Stimulated activated naive CD8-positive, alpha-beta T cell treated with anti-CD3 and anti-CD28 coated beads, Interleukin-15, amount 100 ng/mL, for 72 hours (primary cell): ENCODE data around the gene LMO3.
A peak's percentile ranks its signal among the peaks of the same experiment; 100 is the strongest.
"Not testable (repeated sequence)": the region's sequence is repeated elsewhere in the genome, so short reads cannot be mapped to it uniquely, and the experiment has no call there.

Experiments used
- ATAC-seq: fragments of 150-1000 bp; cut with Tn5 transposase; 2 replicates; pipeline ENCODE4 v1.10.0; 2021; ENCODE audit warnings: mild to moderate bottlenecking, moderate library complexity
- DNase-seq, 2 donors: peaks; one replicate each; pipeline ENCODE4 v3.0.0; 2021 to 2022
- H3K27ac Mint-ChIP-seq, 2 donors: one replicate each; pipeline ENCODE4 v1.8.0; 2022; ENCODE audit warnings: mild to moderate bottlenecking in 2 of 2, mixed read lengths in 2 of 2, moderate library complexity in 2 of 2
- H3K27me3 Mint-ChIP-seq: one replicate; pipeline ENCODE4 v1.8.0; 2022; ENCODE audit warnings: mixed read lengths
- H3K4me1 Mint-ChIP-seq: one replicate; pipeline ENCODE4 v1.8.0; 2022; ENCODE audit warnings: mild to moderate bottlenecking, mixed read lengths
- H3K4me3 Mint-ChIP-seq, 2 donors: one replicate each; pipeline ENCODE4 v1.8.0; 2022; ENCODE audit warnings: mild to moderate bottlenecking in 2 of 2, mixed read lengths in 2 of 2, moderate library complexity in 1 of 2
- H3K9me3 Mint-ChIP-seq, 2 donors: one replicate each; pipeline ENCODE4 v1.8.0; 2022; ENCODE audit warnings: mixed read lengths in 2 of 2

The LMO3 gene

DNA sequence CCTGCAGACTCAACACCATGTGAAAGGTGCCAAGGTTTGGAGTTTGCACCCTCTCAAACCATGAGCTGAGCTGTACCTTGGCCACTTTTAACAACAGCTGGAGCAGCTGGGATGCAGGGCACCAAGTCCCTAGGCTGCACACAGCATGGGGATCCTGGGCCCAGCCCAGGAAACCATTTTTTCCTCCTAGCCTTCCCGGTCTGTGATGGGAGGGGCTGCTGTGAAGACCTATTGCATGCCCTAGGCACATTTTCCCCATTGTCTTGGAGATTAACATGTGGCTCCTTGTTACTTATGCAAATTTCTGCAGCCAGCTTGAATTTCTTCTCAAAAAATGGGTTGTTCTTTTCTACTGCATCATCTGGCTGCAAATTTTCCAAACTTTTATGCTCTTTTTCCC, 68.3 kb downstream of the LMO3 start:
- not testable (repeated sequence) for H3K27ac Mint-ChIP-seq, H3K27me3 Mint-ChIP-seq, ATAC-seq, DNase-seq, H3K4me3 Mint-ChIP-seq, H3K4me1 Mint-ChIP-seq
- peaks cover 6 to 23% of the 10 kb centered on the region in 2 donors for H3K9me3 Mint-ChIP-seq

DNA sequence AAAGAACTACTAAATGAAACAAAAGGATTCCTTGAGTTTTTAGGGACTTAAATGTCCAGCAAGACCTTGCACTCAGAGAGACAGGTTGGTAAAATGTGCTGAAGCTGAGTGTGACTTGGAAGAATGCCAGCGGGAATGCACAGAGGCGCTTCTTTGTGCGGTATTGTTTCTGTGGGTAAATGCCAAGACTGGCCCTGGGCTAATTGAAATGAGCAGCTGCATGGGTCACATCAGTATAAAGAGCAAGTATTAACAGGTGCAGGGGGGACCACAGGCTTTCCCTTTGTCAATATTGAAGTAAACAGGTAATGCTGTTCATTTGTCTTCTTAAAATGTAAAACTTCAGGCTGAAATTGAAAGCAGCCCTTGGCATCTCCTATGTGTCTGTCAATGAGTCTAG, 74.3 kb downstream of the LMO3 start:
- Mint-ChIP-seq H3K4me1 (no peaks in the 10 kb centered on the region), H3K4me3 (no peak overlapping the region), H3K27ac (no peak overlapping the region), H3K9me3 (peaks cover 4 to 6% of the 10 kb centered on the region in 2 donors), H3K27me3 (no peaks in the 10 kb centered on the region)
- no peak for DNase-seq
- ATAC-seq: no peak

DNA sequence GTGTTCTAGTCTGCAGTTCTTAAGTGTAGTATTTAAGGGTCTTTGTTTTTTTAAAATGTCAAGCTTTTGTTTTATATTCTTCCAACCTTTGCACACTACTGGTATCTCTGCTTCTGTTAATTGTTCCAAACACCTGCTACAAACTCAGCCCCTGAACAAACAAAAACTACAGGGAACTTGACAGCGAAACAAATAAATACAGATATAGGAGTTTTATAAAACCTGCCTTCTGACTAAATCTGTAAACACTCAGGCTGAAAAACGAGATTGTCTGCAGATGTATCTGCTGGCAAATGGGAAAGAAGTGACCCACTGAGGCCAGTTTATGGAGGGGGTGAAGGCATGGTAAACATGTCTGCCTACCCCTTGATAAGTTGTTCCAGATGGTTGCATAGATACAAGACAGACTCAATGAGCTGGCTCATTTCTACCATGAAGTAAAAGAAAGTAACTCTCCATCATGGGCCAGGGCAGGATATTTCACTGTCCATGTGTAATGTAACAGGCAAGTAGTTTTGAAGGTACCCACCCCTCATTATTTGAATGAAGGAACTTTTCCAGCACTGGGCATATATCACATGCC, 75.6 kb downstream of the LMO3 start:
- Mint-ChIP-seq H3K4me1 (no peaks in the 10 kb centered on the region), H3K27me3 (no peaks in the 10 kb centered on the region), H3K9me3 (peaks cover 4 to 6% of the 10 kb centered on the region in 2 donors), H3K4me3 (no peak overlapping the region), H3K27ac (no peak overlapping the region)
- no peak for DNase-seq
- no peak for ATAC-seq

DNA sequence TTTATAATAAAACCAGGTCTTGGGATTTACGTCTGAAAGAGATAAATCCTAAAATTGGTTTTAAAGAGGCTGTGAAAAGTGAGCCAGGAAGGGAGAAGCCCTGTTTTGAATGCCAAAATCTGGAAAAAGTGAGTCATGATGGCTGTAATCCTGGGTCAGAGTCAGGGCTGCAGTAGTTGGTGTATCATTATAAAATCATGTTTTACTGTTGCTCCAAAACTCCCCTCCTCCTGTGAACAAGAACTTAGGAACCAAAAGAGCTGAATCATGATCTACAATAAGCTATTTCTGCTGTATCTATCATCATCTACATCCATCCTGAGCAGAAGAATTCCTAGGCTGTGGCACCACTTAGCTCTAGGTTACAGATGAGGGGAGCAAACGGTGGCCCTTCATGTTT, 79.3 kb downstream of the LMO3 start:
- ATAC-seq: no peak
- Mint-ChIP-seq H3K9me3 (peaks cover 0 to 4% of the 10 kb centered on the region in 2 donors), H3K27me3 (no peaks in the 10 kb centered on the region), H3K27ac (no peak overlapping the region), H3K4me3 (no peak overlapping the region), H3K4me1 (no peaks in the 10 kb centered on the region)
- no peak for DNase-seq

DNA sequence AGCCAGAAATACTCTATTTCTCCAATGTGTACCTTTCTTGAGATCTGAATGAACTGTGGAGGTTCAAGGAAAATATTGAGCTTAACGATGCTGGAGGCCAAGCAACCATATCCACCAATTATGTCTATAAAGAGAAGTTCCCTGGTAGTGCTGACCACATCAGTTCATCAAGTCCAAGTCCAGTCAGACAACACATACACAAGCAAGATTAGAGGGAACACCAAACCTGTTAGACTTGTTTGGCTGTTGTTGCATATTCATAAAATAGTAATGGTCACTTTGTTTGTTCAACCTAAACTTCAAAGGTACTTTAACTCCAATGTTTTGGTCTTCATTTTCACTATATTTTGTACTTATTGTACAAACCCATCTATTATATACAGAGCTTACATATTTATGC, 81.6 kb downstream of the LMO3 start:
- peaks cover 0 to 4% of the 10 kb centered on the region in 2 donors for H3K9me3 Mint-ChIP-seq
- no peaks in the 10 kb centered on the region for H3K27me3 Mint-ChIP-seq
- no peak overlapping the region for H3K27ac Mint-ChIP-seq
- H3K4me1 Mint-ChIP-seq: no peaks in the 10 kb centered on the region
- DNase-seq: no peak
- no peak for ATAC-seq
- H3K4me3 Mint-ChIP-seq: no peak overlapping the region

DNA sequence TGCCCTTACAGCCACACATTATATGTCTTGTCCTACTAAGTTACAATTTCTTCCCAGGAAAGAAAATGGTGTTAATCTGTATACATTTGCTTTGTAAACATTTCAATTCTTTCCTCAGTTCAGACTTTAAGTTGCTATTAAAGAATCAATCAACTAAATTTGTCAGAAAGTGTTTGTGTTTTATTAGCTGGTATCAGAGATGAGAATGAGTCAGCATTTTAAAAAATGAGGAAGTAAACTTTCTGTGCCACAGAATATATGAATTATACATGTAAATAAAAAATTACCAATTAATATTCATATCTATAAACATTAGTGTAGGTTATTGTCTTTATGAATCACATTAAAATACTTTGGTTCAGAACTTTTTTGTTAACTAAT, 82.0 kb downstream of the LMO3 start:
- Mint-ChIP-seq H3K27me3 (no peaks in the 10 kb centered on the region), H3K9me3 (peaks cover 0 to 1% of the 10 kb centered on the region in 2 donors)
- ATAC-seq: no peak

DNA sequence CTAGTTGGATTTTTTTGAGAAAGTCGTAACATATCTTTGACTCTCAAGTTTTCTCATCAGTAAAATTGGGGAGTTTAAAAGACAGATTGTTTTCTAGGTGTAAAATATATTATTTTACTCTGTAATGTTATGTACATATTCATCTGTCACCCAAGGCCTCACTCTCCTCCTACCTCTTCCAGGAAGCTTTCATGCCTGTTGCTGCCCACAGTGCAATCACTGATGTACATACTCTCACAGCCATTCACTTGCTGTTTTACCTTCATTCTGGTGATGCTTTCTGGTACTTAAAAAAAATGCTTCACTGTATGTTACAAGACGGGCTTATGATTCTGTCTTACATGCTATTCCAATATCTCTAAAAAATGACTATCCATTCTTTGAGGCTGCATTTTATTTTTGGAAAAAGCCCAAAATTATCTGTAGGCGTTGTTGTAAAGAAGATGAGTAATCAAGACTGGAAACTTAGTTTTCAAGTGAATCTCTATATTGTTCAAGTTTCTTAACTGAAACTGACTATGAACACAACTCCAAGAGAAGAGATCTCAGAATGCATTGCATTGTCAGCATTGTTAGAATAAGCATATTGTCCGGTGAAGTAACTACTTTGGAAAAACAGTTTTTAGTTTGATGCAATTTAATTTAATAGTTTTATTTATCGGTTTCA, 82.5 kb downstream of the LMO3 start:
- H3K27me3 Mint-ChIP-seq: no peaks in the 10 kb centered on the region
- no peak for ATAC-seq
- no peak overlapping the region for H3K4me3 Mint-ChIP-seq
- no peak overlapping the region for H3K27ac Mint-ChIP-seq
- H3K9me3 Mint-ChIP-seq: no peaks in the 10 kb centered on the region
- no peaks in the 10 kb centered on the region for H3K4me1 Mint-ChIP-seq
- no peak for DNase-seq

More for the DNA sequence above, 82.0 kb downstream of the LMO3 start:
- DNase-seq: no peak
- H3K27ac Mint-ChIP-seq: no peak overlapping the region
- H3K4me1 Mint-ChIP-seq: no peaks in the 10 kb centered on the region
- H3K4me3 Mint-ChIP-seq: no peak overlapping the region

DNA sequence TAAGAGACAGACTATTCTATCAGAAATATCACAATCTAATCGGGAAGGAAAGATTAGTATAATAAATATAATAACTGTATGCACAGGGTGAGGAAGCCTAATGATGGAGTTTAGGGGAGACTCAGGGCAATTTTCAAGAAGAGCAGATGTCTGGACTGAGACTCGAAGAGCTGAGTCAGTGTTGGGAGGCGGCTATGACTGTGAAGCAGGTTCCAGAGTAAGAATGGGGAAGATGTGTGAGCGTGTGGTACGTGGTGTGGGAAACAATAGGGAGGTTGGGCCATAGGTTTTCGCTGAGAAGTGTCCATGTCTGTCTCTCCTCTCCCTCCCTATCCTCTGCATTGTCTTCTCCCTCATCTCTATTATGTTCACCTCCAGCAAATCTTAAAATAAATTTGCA, 85.6 kb downstream of the LMO3 start:
- H3K4me1 Mint-ChIP-seq: no peaks in the 10 kb centered on the region
- H3K9me3 Mint-ChIP-seq: peaks cover 3 to 8% of the 10 kb centered on the region in 2 donors
- H3K27me3 Mint-ChIP-seq: no peaks in the 10 kb centered on the region
- DNase-seq (no peak), ATAC-seq (no peak)
- H3K27ac Mint-ChIP-seq: no peak overlapping the region
- H3K4me3 Mint-ChIP-seq: no peak overlapping the region

DNA sequence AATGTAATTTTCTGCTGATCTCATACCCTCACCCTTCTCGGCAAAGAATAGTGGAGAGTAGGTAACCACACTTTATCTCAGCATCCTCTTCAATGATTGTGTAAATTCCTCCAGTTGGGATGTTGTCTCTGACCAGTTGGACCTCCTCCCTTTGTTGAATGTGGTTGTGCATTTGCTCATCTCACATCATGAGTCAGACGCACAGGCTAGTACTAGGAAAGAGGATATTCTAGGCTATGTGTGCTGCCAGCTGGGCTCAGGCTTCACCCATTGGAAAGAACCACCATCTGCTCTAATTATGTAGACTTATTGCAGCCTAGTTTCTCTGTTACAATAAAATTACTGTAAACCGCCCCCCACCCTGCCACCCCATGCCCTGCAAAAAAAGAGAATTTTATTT, 90.3 kb downstream of the LMO3 start:
- Mint-ChIP-seq H3K27me3 (no peaks in the 10 kb centered on the region), H3K27ac (no peak overlapping the region), H3K9me3 (peaks cover 3 to 8% of the 10 kb centered on the region in 2 donors), H3K4me1 (no peaks in the 10 kb centered on the region), H3K4me3 (no peak overlapping the region)
- DNase-seq (no peak), ATAC-seq (no peak)

DNA sequence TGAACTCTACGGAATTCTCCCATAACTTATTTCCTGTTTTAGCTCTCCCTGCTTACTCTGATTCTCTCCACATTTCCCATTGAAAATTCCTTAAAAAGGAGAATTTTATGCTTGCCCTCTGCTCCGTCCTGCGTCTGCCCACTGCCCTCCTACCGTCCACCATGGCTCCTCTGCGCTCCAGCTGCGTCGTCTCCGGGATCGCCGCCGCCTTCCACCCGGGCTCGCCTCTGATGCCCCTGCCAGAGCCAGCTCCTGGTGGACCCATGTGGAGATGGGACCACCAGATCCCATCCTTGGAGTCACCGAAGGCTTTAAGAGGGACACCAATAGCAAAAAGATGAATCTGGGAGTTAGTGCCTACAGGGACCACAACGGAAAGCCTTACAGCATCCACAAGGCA, 92.7 kb downstream of the LMO3 start:
- Mint-ChIP-seq H3K4me3 (no peak overlapping the region), H3K9me3 (peaks cover 3 to 8% of the 10 kb centered on the region in 2 donors), H3K4me1 (no peaks in the 10 kb centered on the region), H3K27ac (no peak overlapping the region), H3K27me3 (no peaks in the 10 kb centered on the region)
- no peak for ATAC-seq
- no peak for DNase-seq

DNA sequence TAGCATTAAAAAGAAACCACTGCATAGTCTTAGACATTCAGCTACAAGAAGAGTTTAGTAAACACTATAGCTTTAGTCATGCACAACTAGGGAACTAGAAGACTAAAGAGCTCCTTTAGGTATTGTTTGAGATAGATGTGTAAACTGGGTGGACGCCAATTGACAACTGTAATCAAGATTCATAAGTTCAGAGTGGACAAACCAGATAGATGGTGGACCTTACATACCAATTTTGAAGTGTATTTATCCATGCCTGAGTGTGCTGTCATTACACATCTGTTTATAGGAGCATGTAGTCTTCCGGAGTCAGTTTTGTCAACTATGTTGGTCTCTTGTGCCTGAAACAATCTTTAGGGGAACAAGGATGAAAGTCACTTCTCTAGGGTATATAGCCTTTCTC, 96.6 kb downstream of the LMO3 start:
- H3K4me1 Mint-ChIP-seq: no peaks in the 10 kb centered on the region
- H3K9me3 Mint-ChIP-seq: peaks cover 3 to 14% of the 10 kb centered on the region in 2 donors

DNA sequence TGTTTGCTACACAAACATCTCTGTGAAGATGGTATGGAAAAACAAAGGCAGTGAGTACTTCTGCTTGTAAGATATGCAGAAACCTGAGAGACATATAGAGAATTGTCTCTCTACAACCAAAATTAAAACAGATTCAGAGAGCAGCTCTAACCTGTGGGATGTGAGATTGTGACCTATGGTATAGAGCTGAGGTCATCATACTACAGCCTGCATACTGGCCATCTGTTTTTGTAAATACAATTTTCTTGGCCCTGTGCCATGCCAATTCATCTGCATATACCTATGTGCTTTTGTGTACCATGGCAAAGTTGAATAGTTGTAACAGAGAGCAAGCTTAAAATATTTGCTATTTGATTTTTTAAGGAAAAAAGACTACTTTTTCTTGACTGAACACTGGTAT, 99.6 kb downstream of the LMO3 start:
- DNase-seq (no peak), ATAC-seq (no peak)
- no peak overlapping the region for H3K27ac Mint-ChIP-seq
- H3K27me3 Mint-ChIP-seq: no peaks in the 10 kb centered on the region
- peaks cover 8 to 23% of the 10 kb centered on the region in 2 donors for H3K9me3 Mint-ChIP-seq
- no peak overlapping the region for H3K4me3 Mint-ChIP-seq
- H3K4me1 Mint-ChIP-seq: no peaks in the 10 kb centered on the region

More for the DNA sequence above, 96.6 kb downstream of the LMO3 start:
- ATAC-seq: no peak
- H3K27me3 Mint-ChIP-seq: no peaks in the 10 kb centered on the region
- H3K27ac Mint-ChIP-seq: no peak overlapping the region
- no peak overlapping the region for H3K4me3 Mint-ChIP-seq
- no peak for DNase-seq

DNA sequence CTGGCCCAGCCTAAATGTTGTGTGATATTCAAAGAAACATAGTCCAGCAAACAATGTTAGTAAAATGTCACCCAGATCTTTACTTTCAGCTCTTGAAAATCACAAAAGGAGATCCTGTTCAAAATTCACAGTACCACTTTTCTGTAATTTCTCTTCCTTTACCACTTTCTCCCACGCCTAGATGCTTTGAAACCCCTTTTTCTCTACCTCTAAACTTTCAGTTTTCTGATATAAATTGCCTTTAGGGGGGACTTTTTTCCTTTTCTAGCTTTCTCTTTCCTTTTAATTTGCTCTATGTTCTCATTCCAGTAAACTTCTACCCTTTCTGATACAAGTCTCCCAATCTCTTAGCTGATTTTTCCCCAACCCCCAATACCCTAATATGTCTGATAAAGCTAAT, 101.8 kb downstream of the LMO3 start:
- Mint-ChIP-seq H3K27ac (no peak overlapping the region), H3K27me3 (no peaks in the 10 kb centered on the region), H3K9me3 (peaks cover 8 to 23% of the 10 kb centered on the region in 2 donors), H3K4me3 (no peak overlapping the region), H3K4me1 (no peaks in the 10 kb centered on the region)
- ATAC-seq: no peak
- DNase-seq: no peak

DNA sequence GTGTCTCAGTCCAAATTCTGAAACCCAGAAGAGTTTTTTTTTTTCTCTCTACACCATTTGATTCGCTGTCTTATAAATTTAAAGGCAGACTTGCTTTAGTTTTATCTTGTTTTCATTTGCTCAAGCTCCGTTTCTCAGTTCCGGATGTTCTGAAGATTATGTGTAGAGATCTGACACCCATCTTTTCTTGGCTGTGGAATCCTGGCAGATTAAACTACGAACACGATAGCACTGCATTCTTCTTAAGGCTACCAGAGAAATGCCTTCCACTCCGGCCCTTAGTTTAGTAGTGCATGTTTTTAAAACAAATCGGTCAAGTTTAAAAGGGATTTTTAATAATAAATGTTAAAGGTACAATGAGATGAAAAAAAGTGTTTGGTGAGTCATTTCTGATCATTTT, 106.4 kb downstream of the LMO3 start:
- Mint-ChIP-seq H3K4me1 (no peaks in the 10 kb centered on the region), H3K4me3 (no peak overlapping the region), H3K27ac (peak overlapping the region in 1 of 2 donors; percentile 69), H3K27me3 (no peaks in the 10 kb centered on the region), H3K9me3 (peaks cover 7 to 19% of the 10 kb centered on the region in 2 donors)
- DNase-seq (no peak), ATAC-seq (no peak)
